Ishikawa (cell line): ENCODE results near the gene MSLN.

Experiments used
- CEBPB ChIP-seq: IDR thresholded peaks from 2 replicates; pipeline ENCODE4 v1.6.1; 2012
- CREB1 ChIP-seq: IDR thresholded peaks from 2 replicates; pipeline ENCODE4 v1.6.1; 2012; ENCODE audit warnings: low read depth
- EGR1 ChIP-seq: IDR thresholded peaks from 2 replicates; pipeline ENCODE4 v1.6.1; 2012
- EP300 ChIP-seq: IDR thresholded peaks from 2 replicates; pipeline ENCODE4 v1.6.1; 2012; ENCODE audit warnings: borderline replicate concordance
- FOXM1 ChIP-seq: IDR thresholded peaks from 2 replicates; pipeline ENCODE4 v1.6.1; 2012; ENCODE audit warnings: low read depth, borderline replicate concordance
- MAX ChIP-seq: IDR thresholded peaks from 2 replicates; pipeline ENCODE4 v1.6.1; 2012
- NFIC ChIP-seq: IDR thresholded peaks from 2 replicates; pipeline ENCODE4 v1.6.1; 2012
- RAD21 ChIP-seq: IDR thresholded peaks from 2 replicates; pipeline ENCODE4 v1.6.1; 2012; ENCODE audit warnings: low read depth
- REST ChIP-seq: IDR thresholded peaks from 2 replicates; pipeline ENCODE4 v1.6.1; 2012; ENCODE audit warnings: low read depth, mild to moderate bottlenecking
- TAF1 ChIP-seq: IDR thresholded peaks from 2 replicates; pipeline ENCODE4 v1.6.1; 2012; ENCODE audit warnings: low read depth, mild to moderate bottlenecking
- TCF12 ChIP-seq: IDR thresholded peaks from 2 replicates; pipeline ENCODE4 v1.6.1; 2012; ENCODE audit warnings: low read depth
- TEAD4 ChIP-seq: IDR thresholded peaks from 2 replicates; pipeline ENCODE4 v1.6.1; 2012
- USF1 ChIP-seq: IDR thresholded peaks from 2 replicates; pipeline ENCODE4 v1.6.1; 2012
- YY1 ChIP-seq: IDR thresholded peaks from 2 replicates; pipeline ENCODE4 v1.6.1; 2012; ENCODE audit warnings: low read depth
- ZBTB7A ChIP-seq: IDR thresholded peaks from 2 replicates; pipeline ENCODE4 v1.6.1; 2012; ENCODE audit warnings: low read depth

The MSLN gene

GRCh38 chr16:721765-722540 is 38.6 kb upstream of the MSLN start:
- TF ChIP-seq USF1 (no peak), ZBTB7A (no peak), CEBPB (no peak), EP300 (no peak), MAX (no peak), CREB1 (no peak), EGR1 (no peak)

GRCh38 chr16:722835-723633 is 37.5 kb upstream of the MSLN start:
- TF ChIP-seq TCF12 (no peak), EGR1 (no peak), FOXM1 (no peak), YY1 (no peak), RAD21 (no peak), TAF1 (no peak), EP300 (no peak), CEBPB (no peak), ZBTB7A (no peak)

- no peak for TF ChIP-seq CEBPB
- TF ChIP-seq NFIC = no peak
- TF ChIP-seq USF1 = no peak
- TF ChIP-seq MAX = no peak
- no peak for TF ChIP-seq EGR1
- no peak for TF ChIP-seq TEAD4
- TF ChIP-seq YY1 = no peak
- TF ChIP-seq EP300 = no peak
These were observed 36.8 kb upstream of the MSLN start for GRCh38 chr16:723695-724094.

- no peak for TF ChIP-seq TCF12
- TF ChIP-seq TEAD4 = no peak
- TF ChIP-seq TAF1 = no peak
These were observed 36.1 kb upstream of the MSLN start for GRCh38 chr16:724188-725040.

GRCh38 chr16:725041-725376 is 35.5 kb upstream of the MSLN start:
- TF ChIP-seq EGR1 = no peak

- TF ChIP-seq ZBTB7A (no peak), YY1 (no peak), MAX (no peak), TAF1 (no peak), EP300 (no peak), TEAD4 (no peak), CREB1 (no peak), RAD21 (no peak), FOXM1 (no peak), REST (no peak), TCF12 (no peak), USF1 (no peak), EGR1 (no peak), CEBPB (no peak), NFIC (no peak)
These were observed 34.9 kb upstream of the MSLN start for GRCh38 chr16:725463-726187.
